ENCODE data around the gene ORMDL2.
A peak's percentile ranks its signal among the peaks of the same experiment; 100 is the strongest.

- TF ChIP-seq CTCF (IDR thresholded peaks at IDR 0.05) = no peak
- peak; percentile 67 to 82 for TF ChIP-seq POLR2AphosphoS5 (IDR thresholded peaks at IDR 0.05)
These were observed at the start of gene ORMDL2, which contains the start of gene SARNP for GRCh38 chr12:55817345-55818139.

Measured in upper lobe of left lung (tissue), 4 donors.